ENCODE measurements around the gene CD1C.
"Not testable (repeated sequence)": the region's sequence is repeated elsewhere in the genome, so short reads cannot be mapped to it uniquely, and the experiment has no call there.

CD1C gene

DNA sequence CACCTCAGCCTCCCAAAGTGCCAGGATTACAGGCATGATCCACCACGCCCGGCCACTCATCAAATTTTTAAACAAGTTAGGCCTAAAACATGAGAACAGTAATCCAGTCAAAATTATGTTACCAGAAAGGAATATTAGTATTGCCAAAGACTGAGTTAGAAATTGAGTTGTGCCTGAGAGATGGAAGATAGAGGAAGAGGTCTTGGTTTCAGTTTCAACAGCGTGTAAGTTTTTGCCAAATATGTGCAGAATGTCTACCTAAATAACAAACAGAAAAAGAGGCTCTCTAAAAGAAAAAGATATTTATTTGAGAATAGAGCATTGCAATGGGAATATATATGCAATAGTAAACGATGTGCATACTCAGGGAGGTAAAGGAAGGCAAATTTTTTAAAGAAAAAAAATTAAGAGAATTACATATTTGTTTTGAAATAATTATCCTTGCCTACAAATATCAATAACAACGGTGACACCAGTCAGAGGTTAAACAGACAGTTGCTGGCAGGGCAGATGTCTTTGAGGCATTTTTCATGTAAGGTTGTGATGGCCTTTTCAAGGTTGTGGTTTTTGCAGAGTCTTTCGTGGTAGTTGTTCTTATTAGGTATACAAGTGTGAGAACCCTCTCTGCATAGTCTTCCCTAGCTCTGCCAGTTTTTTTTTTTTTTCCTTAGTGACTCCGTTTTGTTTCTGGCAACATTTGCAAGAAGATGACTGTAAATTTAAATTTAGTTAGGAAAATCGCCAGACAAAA, 43.9 kb downstream of the CD1C start:
- TF ChIP-seq, protein P1, sequence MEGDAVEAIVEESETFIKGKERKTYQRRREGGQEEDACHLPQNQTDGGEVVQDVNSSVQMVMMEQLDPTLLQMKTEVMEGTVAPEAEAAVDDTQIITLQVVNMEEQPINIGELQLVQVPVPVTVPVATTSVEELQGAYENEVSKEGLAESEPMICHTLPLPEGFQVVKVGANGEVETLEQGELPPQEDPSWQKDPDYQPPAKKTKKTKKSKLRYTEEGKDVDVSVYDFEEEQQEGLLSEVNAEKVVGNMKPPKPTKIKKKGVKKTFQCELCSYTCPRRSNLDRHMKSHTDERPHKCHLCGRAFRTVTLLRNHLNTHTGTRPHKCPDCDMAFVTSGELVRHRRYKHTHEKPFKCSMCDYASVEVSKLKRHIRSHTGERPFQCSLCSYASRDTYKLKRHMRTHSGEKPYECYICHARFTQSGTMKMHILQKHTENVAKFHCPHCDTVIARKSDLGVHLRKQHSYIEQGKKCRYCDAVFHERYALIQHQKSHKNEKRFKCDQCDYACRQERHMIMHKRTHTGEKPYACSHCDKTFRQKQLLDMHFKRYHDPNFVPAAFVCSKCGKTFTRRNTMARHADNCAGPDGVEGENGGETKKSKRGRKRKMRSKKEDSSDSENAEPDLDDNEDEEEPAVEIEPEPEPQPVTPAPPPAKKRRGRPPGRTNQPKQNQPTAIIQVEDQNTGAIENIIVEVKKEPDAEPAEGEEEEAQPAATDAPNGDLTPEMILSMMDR (IDR thresholded peaks at IDR 0.05; ENCODE audit: low read depth, low read length) = no peak
- H3K4me3 ChIP-seq (ENCODE audit: low read depth, low read length) = no peak overlapping the region

DNA sequence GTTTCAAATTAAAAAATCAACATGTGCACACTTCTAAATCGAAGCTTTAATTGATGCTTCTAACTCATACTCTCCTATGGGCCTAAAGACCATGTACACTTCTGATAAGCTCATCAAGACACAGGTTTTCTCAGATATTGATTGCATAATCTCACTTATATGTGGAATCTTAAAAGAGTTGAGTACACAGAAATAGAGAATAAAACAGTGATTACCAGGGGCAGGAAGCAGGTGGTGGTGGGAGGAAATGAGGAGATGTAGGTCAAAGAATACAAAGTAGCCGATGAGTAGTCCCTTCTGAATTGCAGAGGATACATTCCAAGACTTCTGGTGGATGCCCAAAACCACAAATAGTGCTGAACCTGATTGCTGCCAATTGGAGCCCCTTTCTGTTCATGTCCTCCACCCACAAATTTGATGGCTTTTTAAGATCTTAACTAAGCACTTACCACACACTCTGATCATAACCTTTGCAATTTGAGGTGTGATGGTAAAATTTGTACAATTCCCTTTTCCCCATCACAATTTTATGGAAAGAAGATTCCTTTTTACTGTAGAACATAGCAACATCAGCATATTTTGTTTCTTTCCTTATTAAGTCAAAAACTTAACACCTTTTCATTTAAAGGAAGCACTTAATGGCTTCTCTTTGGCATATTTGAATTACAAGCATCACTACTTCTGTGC, 44.9 kb downstream of the CD1C start:
- TF ChIP-seq, protein P1 (IDR thresholded peaks at IDR 0.05; ENCODE audit: low read depth, low read length) = no peak
- H3K4me3 ChIP-seq (ENCODE audit: low read depth, low read length) = no peak overlapping the region

DNA sequence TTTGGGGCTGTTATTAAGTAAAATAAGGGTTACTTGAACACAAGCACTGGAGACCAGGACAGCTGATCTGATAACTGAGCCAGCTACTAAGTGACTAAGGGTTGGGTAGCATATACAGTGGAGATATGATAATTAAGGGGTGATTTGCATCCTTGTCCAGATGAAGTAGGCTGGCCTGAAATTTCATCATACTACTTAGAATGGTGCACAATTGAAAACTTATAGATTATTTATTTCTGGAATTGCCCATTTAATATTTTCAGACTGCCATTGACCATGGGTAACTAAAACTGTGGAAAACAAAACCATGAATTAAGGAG, 45.5 kb downstream of the CD1C start:
- TF ChIP-seq, protein P1 (IDR thresholded peaks at IDR 0.05; ENCODE audit: low read depth, low read length) = no peak
- H3K4me3 ChIP-seq (ENCODE audit: low read depth, low read length) = no peak overlapping the region

DNA sequence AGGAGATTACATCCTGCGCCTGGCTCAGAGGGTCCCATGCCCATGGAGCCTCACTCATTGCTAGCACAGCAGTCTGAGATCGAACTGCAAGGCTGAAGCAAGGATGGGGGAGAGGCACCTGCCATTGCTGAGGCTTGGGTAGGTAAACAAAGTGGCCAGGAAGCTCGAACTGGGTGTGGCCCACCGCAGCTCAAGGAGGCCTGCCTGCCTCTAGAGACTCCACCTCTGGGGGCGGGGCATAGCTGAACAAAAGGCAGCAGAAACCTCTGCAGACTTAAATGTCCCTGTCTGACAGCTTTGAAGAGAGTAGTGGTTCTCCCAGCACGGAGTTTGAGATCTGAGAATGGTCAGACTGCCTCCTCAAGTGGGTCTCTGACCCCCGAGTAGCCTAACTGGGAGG, 46.7 kb downstream of the CD1C start:
- not testable (repeated sequence) for H3K4me3 ChIP-seq (ENCODE audit: low read depth, low read length)

All from WI38 (cell line).